Measurements from ENCODE around the gene HTT. TPM values are rescaled to one million over a fixed set of nuclear protein-coding genes. Genes with fewer than 3 reads are reported as not detected.

Gene HTT
- total RNA-seq, 1 donor from 2014 or later = 73.6 TPM

GRCh38 chr4:3208826-3209225, 134.3 kb downstream of the HTT start:
- DNase-seq (ENCODE audit: low spot score in 2 of 2, unreplicated experiment in 2 of 2) = no peak
- Mint-ChIP-seq H3K27me3 (ENCODE audit: low read depth) (no peaks in the 10 kb centered on the region), H3K4me1 (no peaks in the 10 kb centered on the region), H3K27ac (no peak overlapping the region), H3K36me3 (peaks cover 40% of the 10 kb centered on the region), H3K4me3 (no peak overlapping the region), H3K9me3 (no peaks in the 10 kb centered on the region)
- TF ChIP-seq, protein P1, sequence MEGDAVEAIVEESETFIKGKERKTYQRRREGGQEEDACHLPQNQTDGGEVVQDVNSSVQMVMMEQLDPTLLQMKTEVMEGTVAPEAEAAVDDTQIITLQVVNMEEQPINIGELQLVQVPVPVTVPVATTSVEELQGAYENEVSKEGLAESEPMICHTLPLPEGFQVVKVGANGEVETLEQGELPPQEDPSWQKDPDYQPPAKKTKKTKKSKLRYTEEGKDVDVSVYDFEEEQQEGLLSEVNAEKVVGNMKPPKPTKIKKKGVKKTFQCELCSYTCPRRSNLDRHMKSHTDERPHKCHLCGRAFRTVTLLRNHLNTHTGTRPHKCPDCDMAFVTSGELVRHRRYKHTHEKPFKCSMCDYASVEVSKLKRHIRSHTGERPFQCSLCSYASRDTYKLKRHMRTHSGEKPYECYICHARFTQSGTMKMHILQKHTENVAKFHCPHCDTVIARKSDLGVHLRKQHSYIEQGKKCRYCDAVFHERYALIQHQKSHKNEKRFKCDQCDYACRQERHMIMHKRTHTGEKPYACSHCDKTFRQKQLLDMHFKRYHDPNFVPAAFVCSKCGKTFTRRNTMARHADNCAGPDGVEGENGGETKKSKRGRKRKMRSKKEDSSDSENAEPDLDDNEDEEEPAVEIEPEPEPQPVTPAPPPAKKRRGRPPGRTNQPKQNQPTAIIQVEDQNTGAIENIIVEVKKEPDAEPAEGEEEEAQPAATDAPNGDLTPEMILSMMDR (IDR thresholded peaks at IDR 0.05; ENCODE audit: unreplicated experiment) = no peak

- no peak for DNase-seq (ENCODE audit: low spot score in 2 of 2, unreplicated experiment in 2 of 2)
- Mint-ChIP-seq H3K27ac (no peak overlapping the region), H3K36me3 (peaks cover 43% of the 10 kb centered on the region), H3K4me1 (peaks cover 2% of the 10 kb centered on the region), H3K9me3 (no peaks in the 10 kb centered on the region), H3K4me3 (no peak overlapping the region), H3K27me3 (ENCODE audit: low read depth) (no peaks in the 10 kb centered on the region)
- TF ChIP-seq, protein P1 (IDR thresholded peaks at IDR 0.05; ENCODE audit: unreplicated experiment) = no peak
These were observed 135.3 kb downstream of the HTT start for GRCh38 chr4:3209551-3210325.

DNA sequence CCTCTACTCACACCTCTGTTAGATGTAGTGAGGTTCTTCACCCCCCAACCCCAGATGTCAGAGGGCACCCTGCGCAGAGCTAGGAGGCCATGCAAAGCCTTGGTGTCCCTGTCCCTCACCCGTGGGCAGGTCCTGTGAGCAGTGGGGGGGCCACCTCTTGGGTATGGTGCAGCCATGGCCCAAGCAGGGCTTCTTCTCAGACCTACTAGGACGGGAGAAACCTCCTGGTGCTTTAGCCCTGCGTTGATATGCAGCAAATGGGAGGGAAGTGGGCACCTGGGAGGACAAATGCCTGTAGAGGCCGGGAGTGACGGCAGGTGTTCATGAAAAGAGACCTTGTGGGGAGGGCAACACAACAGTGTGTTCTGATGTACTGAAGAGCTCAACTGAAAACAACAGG, 136.0 kb downstream of the HTT start:
- Mint-ChIP-seq H3K36me3 (peaks cover 45% of the 10 kb centered on the region), H3K27me3 (ENCODE audit: low read depth) (no peaks in the 10 kb centered on the region), H3K9me3 (no peaks in the 10 kb centered on the region), H3K4me1 (peaks cover 6% of the 10 kb centered on the region), H3K27ac (no peak overlapping the region), H3K4me3 (no peak overlapping the region)
- no peak for DNase-seq (ENCODE audit: low spot score in 2 of 2, unreplicated experiment in 2 of 2)
- TF ChIP-seq, protein P1 (IDR thresholded peaks at IDR 0.05; ENCODE audit: unreplicated experiment) = no peak

DNA sequence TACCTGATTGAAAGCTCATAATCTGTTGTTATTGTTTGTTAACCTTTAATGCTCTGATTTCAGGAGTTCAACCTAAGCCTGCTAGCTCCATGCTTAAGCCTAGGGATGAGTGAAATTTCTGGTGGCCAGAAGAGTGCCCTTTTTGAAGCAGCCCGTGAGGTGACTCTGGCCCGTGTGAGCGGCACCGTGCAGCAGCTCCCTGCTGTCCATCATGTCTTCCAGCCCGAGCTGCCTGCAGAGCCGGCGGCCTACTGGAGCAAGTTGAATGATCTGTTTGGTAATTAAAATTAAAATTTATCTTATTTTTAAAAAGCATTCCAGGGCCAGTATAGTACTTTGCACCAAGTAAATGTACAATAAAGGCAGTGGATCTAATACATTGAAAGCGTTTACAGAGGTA, 137.4 kb downstream of the HTT start:
- TF ChIP-seq, protein P1 (IDR thresholded peaks at IDR 0.05; ENCODE audit: unreplicated experiment) = no peak
- Mint-ChIP-seq H3K27me3 (ENCODE audit: low read depth) (no peaks in the 10 kb centered on the region), H3K4me3 (no peak overlapping the region), H3K9me3 (no peaks in the 10 kb centered on the region), H3K36me3 (peaks cover 46% of the 10 kb centered on the region), H3K4me1 (peaks cover 6% of the 10 kb centered on the region), H3K27ac (no peak overlapping the region)
- DNase-seq (ENCODE audit: low spot score in 2 of 2, unreplicated experiment in 2 of 2) = no peak

DNA sequence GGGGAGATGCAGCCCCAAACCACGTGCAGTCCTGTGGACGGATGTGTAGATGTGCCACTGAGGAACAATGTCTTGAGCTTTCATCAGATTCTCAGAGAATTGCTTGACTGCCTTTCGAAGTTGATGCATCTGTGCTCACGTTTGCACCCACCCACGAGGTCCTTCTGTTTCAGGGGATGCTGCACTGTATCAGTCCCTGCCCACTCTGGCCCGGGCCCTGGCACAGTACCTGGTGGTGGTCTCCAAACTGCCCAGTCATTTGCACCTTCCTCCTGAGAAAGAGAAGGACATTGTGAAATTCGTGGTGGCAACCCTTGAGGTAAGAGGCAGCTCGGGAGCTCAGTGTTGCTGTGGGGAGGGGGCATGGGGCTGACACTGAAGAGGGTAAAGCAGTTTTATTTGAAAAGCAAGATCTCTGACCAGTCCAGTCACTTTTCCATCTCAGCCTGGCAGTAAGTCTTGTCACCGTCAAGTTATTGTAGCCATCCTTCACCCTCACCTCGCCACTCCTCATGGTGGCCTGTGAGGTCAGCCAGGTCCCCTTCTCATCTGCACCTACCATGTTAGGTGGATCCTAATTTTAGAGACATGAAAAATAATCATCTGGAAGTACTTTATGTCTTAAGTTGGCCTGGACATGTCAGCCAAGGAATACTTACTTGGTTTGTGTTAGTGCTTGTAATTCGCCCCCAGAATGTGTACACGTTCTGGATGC, 138.1 kb downstream of the HTT start:
- Mint-ChIP-seq H3K36me3 (peaks cover 47% of the 10 kb centered on the region), H3K27ac (no peak overlapping the region), H3K4me3 (no peak overlapping the region), H3K9me3 (no peaks in the 10 kb centered on the region), H3K27me3 (ENCODE audit: low read depth) (no peaks in the 10 kb centered on the region), H3K4me1 (peaks cover 6% of the 10 kb centered on the region)
- no peak for DNase-seq (ENCODE audit: low spot score in 2 of 2, unreplicated experiment in 2 of 2)
- TF ChIP-seq, protein P1 (IDR thresholded peaks at IDR 0.05; ENCODE audit: unreplicated experiment) = no peak

Data from mesothelial cell of epicardium (in vitro differentiated cells).